ENCODE data around the gene ANTXR1. TPM values are rescaled to one million over a fixed set of nuclear protein-coding genes. Genes with fewer than 3 reads are reported as not detected.

Gene ANTXR1
- total RNA-seq, 1 experiment from 2014 or later, result 0.66 TPM

DNA sequence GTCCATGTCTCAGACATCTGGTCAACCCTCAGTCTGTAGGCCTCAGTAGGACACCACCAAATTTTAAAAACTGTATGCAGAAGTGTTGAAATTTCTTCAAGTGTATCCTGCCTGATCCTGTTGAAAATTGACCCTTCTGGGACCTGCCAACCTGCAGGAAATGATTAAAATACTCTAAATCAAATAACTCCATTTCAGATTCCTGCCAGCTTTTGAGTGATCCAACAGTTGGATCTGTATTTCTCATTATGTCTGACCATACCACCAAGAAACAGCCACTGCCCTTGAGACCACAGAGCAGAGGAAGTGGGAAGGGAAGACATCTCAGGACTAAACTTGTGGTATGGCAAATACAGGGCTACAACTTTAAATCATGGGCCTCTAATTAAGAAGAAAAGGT lies 113.4 kb downstream of the ANTXR1 start:
- no peak for TF ChIP-seq CTCF (IDR thresholded peaks at IDR 0.05; ENCODE audit: unreplicated experiment)
- Mint-ChIP-seq H3K4me3 (ENCODE audit: low read depth, unreplicated experiment) (no peak overlapping the region), H3K27me3 (ENCODE audit: unreplicated experiment) (peaks cover 73% of the 10 kb centered on the region), H3K36me3 (ENCODE audit: insufficient read depth, unreplicated experiment) (no peaks in the 10 kb centered on the region), H3K27ac (ENCODE audit: unreplicated experiment) (no peak overlapping the region), H3K4me1 (ENCODE audit: low read depth, unreplicated experiment) (no peaks in the 10 kb centered on the region), H3K9me3 (ENCODE audit: low read depth, unreplicated experiment) (no peaks in the 10 kb centered on the region)
- CTCF ChIA-PET, result no interaction called here
- no TSS peak for BruUV-seq (replicated peaks)
- no peak for DNase-seq
- intact Hi-C loops (cut with micrococcal nuclease; ENCODE audit: unreplicated experiment), result no loop called here

DNA sequence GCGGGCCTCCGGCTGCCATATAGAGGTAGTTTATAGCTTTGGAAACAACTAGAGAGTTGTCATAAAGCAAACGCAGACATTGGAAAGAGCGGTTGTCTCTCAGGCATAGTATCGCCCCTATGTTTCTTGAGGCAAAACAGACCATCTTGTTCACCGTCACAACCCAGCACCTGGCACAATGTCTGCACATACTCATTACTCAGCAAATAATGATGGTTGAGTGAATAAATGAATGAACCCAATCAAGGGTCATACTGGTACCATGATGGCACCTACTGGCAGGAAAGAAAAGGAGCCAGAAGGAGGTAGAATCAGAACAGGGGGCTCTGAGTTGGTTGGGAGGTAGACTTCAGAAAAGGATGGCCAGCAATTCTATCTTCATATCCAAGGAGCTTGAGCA lies 118.5 kb downstream of the ANTXR1 start:
- Mint-ChIP-seq H3K9me3 (ENCODE audit: low read depth, unreplicated experiment) (no peaks in the 10 kb centered on the region), H3K27me3 (ENCODE audit: unreplicated experiment) (peaks cover 45% of the 10 kb centered on the region), H3K27ac (ENCODE audit: unreplicated experiment) (no peak overlapping the region), H3K36me3 (ENCODE audit: insufficient read depth, unreplicated experiment) (no peaks in the 10 kb centered on the region), H3K4me1 (ENCODE audit: low read depth, unreplicated experiment) (no peaks in the 10 kb centered on the region), H3K4me3 (ENCODE audit: low read depth, unreplicated experiment) (no peak overlapping the region)
- TF ChIP-seq CTCF (IDR thresholded peaks at IDR 0.05; ENCODE audit: unreplicated experiment), result no peak
- no peak for DNase-seq
- CTCF ChIA-PET, result no interaction called here
- intact Hi-C loops (cut with micrococcal nuclease; ENCODE audit: unreplicated experiment), result no loop called here
- no TSS peak for BruUV-seq (replicated peaks)

GRCh38 chr2:69131983-69132675 lies 119.2 kb downstream of the ANTXR1 start:
- CTCF ChIA-PET, result no interaction called here
- H3K9me3 Mint-ChIP-seq (ENCODE audit: low read depth, unreplicated experiment), result no peaks in the 10 kb centered on the region
- BruUV-seq (replicated peaks), result no TSS peak
- H3K27me3 Mint-ChIP-seq (ENCODE audit: unreplicated experiment), result peaks cover 38% of the 10 kb centered on the region
- intact Hi-C loops (cut with micrococcal nuclease; ENCODE audit: unreplicated experiment), result no loop called here
- TF ChIP-seq CTCF (IDR thresholded peaks at IDR 0.05; ENCODE audit: unreplicated experiment), result no peak
- no peak for DNase-seq
- no peak overlapping the region for H3K27ac Mint-ChIP-seq (ENCODE audit: unreplicated experiment)
- no peaks in the 10 kb centered on the region for H3K36me3 Mint-ChIP-seq (ENCODE audit: insufficient read depth, unreplicated experiment)
- no peak overlapping the region for H3K4me3 Mint-ChIP-seq (ENCODE audit: low read depth, unreplicated experiment)
- no peaks in the 10 kb centered on the region for H3K4me1 Mint-ChIP-seq (ENCODE audit: low read depth, unreplicated experiment)

DNA sequence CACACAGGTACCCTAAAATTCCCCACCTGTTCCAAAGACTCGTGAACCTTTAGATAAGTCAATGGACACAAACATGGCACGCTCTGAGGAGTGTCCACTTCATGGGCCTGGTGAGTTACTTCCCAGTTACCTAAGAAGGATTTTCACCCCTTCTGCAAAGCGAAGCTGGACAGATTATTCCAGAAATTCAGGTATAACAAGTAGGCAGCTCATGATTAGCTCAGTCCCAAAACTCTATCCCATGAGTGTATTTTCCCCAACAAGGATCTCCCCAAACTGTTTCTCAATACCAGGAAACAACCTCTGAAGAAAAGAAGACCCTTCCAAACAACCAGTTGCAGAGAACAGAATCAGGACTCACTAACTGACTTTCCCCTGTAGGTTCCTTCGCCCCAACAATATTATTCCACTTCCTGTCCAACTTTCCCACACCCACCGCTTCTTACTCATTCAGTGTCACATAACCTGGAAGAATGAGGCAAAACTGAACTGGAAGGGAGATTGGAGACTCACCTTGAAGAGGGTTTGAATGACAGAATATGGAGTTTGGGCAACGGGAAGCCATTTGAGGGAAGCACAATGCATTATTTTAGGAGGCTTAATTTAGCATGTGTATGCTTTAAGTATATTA lies 120.1 kb downstream of the ANTXR1 start:
- DNase-seq, result no peak
- no TSS peak for BruUV-seq (replicated peaks)
- H3K4me3 Mint-ChIP-seq (ENCODE audit: low read depth, unreplicated experiment), result no peak overlapping the region
- CTCF ChIA-PET, result no interaction called here
- no peaks in the 10 kb centered on the region for H3K36me3 Mint-ChIP-seq (ENCODE audit: insufficient read depth, unreplicated experiment)
- peaks cover 29% of the 10 kb centered on the region for H3K27me3 Mint-ChIP-seq (ENCODE audit: unreplicated experiment)
- H3K9me3 Mint-ChIP-seq (ENCODE audit: low read depth, unreplicated experiment), result no peaks in the 10 kb centered on the region
- intact Hi-C loops (cut with micrococcal nuclease; ENCODE audit: unreplicated experiment), result no loop called here
- no peaks in the 10 kb centered on the region for H3K4me1 Mint-ChIP-seq (ENCODE audit: low read depth, unreplicated experiment)
- no peak for TF ChIP-seq CTCF (IDR thresholded peaks at IDR 0.05; ENCODE audit: unreplicated experiment)
- H3K27ac Mint-ChIP-seq (ENCODE audit: unreplicated experiment), result no peak overlapping the region

Data from Calu3 (cell line).